Testis (tissue), 2 donors: ENCODE measurements around the gene HAX1.

Experiments
- POLR2A ChIP-seq: fragments of 450-650 bp; IDR thresholded peaks from one replicate; pipeline ENCODE4 v1.6.1; 2017; ENCODE audit warnings: antibody characterized with exemption, mild to moderate bottlenecking, moderate library complexity
- TF ChIP-seq, protein P1 (sequence below), 3 experiments: fragments of 450-650 bp in 2 of 3; fragments of 200-600 bp in 1 of 3; sonication (generic) in 1 of 3; IDR thresholded peaks; one replicate each; pipeline ENCODE4 v1.5.1; 2016 to 2019; ENCODE audit warnings: antibody characterized with exemption in 3 of 3, mild to moderate bottlenecking in 2 of 3, moderate library complexity in 1 of 3

DNA sequence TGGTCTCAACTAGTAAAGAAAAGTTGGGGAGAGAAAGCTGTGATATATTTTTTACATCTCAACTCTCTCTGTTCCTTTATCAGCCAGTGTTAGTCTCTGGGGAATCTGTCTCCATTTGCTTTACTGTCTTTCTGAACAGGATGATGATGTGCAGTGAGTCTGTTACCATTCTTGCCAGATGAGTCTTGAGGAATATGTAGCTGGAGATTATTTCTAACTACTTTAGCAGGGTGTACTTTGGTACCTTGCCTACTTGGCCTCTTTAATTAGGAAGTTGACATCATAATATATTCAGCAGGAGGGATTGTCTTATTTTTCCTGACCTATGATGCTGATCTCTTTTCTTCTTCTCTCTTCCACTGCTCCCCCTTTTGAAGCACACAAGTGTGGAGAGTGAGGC lies 15.7 kb upstream of the HAX1 start:
- TF ChIP-seq, protein P1, sequence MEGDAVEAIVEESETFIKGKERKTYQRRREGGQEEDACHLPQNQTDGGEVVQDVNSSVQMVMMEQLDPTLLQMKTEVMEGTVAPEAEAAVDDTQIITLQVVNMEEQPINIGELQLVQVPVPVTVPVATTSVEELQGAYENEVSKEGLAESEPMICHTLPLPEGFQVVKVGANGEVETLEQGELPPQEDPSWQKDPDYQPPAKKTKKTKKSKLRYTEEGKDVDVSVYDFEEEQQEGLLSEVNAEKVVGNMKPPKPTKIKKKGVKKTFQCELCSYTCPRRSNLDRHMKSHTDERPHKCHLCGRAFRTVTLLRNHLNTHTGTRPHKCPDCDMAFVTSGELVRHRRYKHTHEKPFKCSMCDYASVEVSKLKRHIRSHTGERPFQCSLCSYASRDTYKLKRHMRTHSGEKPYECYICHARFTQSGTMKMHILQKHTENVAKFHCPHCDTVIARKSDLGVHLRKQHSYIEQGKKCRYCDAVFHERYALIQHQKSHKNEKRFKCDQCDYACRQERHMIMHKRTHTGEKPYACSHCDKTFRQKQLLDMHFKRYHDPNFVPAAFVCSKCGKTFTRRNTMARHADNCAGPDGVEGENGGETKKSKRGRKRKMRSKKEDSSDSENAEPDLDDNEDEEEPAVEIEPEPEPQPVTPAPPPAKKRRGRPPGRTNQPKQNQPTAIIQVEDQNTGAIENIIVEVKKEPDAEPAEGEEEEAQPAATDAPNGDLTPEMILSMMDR (IDR thresholded peaks at IDR 0.05): no peak
- no peak for TF ChIP-seq POLR2A
